ENCODE data around the gene CNTROB. TPM values are rescaled to one million over a fixed set of nuclear protein-coding genes. Genes with fewer than 3 reads are reported as not detected.

The CNTROB gene
- total RNA-seq, 6 experiments from 2014 or later, result 7.3 to 12.7 (median 9.4) TPM

- DNase-seq (no peak), ATAC-seq (no peak)
- Histone ChIP-seq H3K9me3 (no peaks in the 10 kb centered on the region), H3K4me3 (no peak overlapping the region), H3K36me3 (peaks cover 0 to 20% (median 8%) of the 10 kb centered on the region in 4 donors), H3K27me3 (no peaks in the 10 kb centered on the region), H3K4me1 (peaks cover 0 to 3% (median 0%) of the 10 kb centered on the region in 4 donors), H3K27ac (no peak overlapping the region)
- TF ChIP-seq POLR2A (IDR thresholded peaks at IDR 0.05), result no peak
- TF ChIP-seq, protein P1, sequence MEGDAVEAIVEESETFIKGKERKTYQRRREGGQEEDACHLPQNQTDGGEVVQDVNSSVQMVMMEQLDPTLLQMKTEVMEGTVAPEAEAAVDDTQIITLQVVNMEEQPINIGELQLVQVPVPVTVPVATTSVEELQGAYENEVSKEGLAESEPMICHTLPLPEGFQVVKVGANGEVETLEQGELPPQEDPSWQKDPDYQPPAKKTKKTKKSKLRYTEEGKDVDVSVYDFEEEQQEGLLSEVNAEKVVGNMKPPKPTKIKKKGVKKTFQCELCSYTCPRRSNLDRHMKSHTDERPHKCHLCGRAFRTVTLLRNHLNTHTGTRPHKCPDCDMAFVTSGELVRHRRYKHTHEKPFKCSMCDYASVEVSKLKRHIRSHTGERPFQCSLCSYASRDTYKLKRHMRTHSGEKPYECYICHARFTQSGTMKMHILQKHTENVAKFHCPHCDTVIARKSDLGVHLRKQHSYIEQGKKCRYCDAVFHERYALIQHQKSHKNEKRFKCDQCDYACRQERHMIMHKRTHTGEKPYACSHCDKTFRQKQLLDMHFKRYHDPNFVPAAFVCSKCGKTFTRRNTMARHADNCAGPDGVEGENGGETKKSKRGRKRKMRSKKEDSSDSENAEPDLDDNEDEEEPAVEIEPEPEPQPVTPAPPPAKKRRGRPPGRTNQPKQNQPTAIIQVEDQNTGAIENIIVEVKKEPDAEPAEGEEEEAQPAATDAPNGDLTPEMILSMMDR (IDR thresholded peaks at IDR 0.05), result no peak
- intact Hi-C loops (cut with DNase I), result no loop called here
These were observed 3.9 kb downstream of the CNTROB start for GRCh38 chr17:7935859-7936258.

- H3K27ac ChIP-seq, result no peak overlapping the region
- DNase-seq (no peak), ATAC-seq (no peak)
- WGBS (ENCODE audit: insufficient coverage, low coverage, low lambda C conversion rate, missing lambda C conversion rate), result 100% methylated on average over 2 of the region's 4 CpGs
- intact Hi-C loops (cut with DNase I), result no loop called here
- H3K9me3 ChIP-seq, result no peaks in the 10 kb centered on the region
- H3K4me3 ChIP-seq, result no peak overlapping the region
- H3K36me3 ChIP-seq, result peaks cover 0 to 43% (median 20%) of the 10 kb centered on the region in 4 donors
- H3K4me1 ChIP-seq, result no peaks in the 10 kb centered on the region
- H3K27me3 ChIP-seq, result no peaks in the 10 kb centered on the region
- TF ChIP-seq POLR2A (IDR thresholded peaks at IDR 0.05), result no peak
These were observed 8.0 kb downstream of the CNTROB start for GRCh38 chr17:7940034-7940433.

DNA sequence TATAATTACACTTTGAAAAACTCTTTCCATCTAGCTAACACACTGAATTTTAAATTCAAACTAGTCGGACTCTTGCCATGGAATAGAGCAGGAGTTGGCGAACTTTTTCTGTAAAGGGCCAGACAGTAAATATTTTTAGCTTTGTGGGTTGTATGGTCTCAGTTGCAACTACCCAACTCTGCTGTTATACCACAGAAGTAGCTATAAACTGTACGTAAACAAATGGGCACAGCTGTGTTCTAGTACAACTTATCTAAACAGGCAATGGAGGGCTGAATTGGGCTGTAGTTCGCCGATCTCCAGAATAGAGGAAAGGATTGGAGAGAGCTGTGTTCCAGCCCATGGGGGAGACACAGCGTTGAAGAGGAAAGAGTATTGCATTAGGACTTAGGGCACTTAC, 8.7 kb downstream of the CNTROB start:
- intact Hi-C loops (cut with DNase I), result no loop called here
- no peaks in the 10 kb centered on the region for H3K27me3 ChIP-seq
- H3K4me1 ChIP-seq, result no peaks in the 10 kb centered on the region
- no peak overlapping the region for H3K4me3 ChIP-seq
- peaks cover 0 to 51% (median 23%) of the 10 kb centered on the region in 4 donors for H3K36me3 ChIP-seq
- DNase-seq (no peak), ATAC-seq (no peak)
- no peaks in the 10 kb centered on the region for H3K9me3 ChIP-seq
- TF ChIP-seq, protein P1 (IDR thresholded peaks at IDR 0.05), result no peak
- no peak for TF ChIP-seq POLR2A (IDR thresholded peaks at IDR 0.05)
- 92% methylated on average over 6 of the region's 6 CpGs for WGBS (ENCODE audit: insufficient coverage, low coverage, low lambda C conversion rate, missing lambda C conversion rate)
- H3K27ac ChIP-seq, result no peak overlapping the region

DNA sequence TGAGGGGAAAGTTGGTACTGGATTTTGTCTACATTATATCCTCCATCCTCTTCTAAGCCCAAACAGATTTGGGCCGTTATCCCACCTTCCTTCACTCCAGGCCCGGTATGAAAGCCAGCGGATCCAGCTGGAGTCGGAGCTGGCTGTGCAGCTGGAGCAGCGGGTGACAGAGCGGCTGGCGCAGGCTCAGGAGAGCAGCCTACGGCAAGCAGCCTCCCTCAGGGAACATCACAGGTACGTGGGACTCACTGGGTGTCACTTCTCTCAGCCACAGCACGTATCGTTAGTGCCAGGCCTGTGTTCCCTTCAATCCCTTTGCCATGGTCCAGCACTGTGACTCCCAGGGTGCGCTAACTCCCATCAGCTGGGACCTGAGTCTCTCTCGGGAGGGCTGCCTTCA, 11.3 kb downstream of the CNTROB start:
- ATAC-seq, result no peak
- TF ChIP-seq, protein P1 (IDR thresholded peaks at IDR 0.05), result no peak
- no peak for TF ChIP-seq POLR2A (IDR thresholded peaks at IDR 0.05)
- DNase-seq, result no peak

DNA sequence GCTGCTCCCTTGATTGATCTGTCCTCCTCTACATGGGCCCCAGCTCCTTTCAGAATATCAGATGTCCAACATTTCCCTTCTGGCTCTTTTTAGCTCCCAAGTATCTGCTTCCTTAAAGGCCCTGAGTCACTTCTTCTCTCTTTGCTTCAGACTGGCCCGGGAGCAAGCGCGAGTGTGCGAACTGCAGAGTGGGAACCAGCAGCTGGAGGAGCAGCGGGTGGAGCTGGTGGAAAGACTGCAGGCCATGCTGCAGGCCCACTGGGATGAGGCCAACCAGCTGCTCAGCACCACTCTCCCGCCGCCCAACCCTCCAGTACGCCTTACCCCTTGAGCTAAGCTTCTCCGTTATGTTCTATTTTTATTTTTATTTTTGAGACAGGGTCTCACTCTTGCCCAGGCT, 12.3 kb downstream of the CNTROB start:
- no peaks in the 10 kb centered on the region for H3K27me3 ChIP-seq
- H3K27ac ChIP-seq, result no peak overlapping the region
- no peak for ATAC-seq
- no peaks in the 10 kb centered on the region for H3K9me3 ChIP-seq
- WGBS (ENCODE audit: insufficient coverage, low coverage, low lambda C conversion rate, missing lambda C conversion rate), result no CpG with 5 or more reads among the region's 9 CpGs
- no peaks in the 10 kb centered on the region for H3K4me1 ChIP-seq
- no peak overlapping the region for H3K4me3 ChIP-seq
- H3K36me3 ChIP-seq, result peaks cover 0 to 72% (median 28%) of the 10 kb centered on the region in 4 donors
- intact Hi-C loops (cut with DNase I), result no loop called here
- TF ChIP-seq POLR2A (IDR thresholded peaks at IDR 0.05), result no peak
- TF ChIP-seq, protein P1 (IDR thresholded peaks at IDR 0.05), result no peak
- no peak for DNase-seq

More for the DNA sequence above, 11.3 kb downstream of the CNTROB start:
- intact Hi-C loops (cut with DNase I), result no loop called here
- Histone ChIP-seq H3K27ac (no peak overlapping the region), H3K27me3 (no peaks in the 10 kb centered on the region), H3K4me3 (no peak overlapping the region), H3K9me3 (no peaks in the 10 kb centered on the region), H3K36me3 (peaks cover 0 to 65% (median 26%) of the 10 kb centered on the region in 4 donors), H3K4me1 (no peaks in the 10 kb centered on the region)
- 87% methylated on average over 6 of the region's 13 CpGs for WGBS (ENCODE audit: insufficient coverage, low coverage, low lambda C conversion rate, missing lambda C conversion rate)
